D721Med (cell line): ENCODE data around the gene ZDHHC14.
A peak's percentile ranks its signal among the peaks of the same experiment; 100 is the strongest.
"Not testable (repeated sequence)": the region's sequence is repeated elsewhere in the genome, so short reads cannot be mapped to it uniquely, and the experiment has no call there.

Experiments
- DNase-seq: peaks from one replicate; pipeline ENCODE4 v3.0.0; 2011; ENCODE audit warnings: low spot score; ENCODE audit not compliant: insufficient read length
- FAIRE-seq: peaks from 2 replicates; lab custom pipeline; 2011; peaks lifted over from hg19 to GRCh38; lab: Jason Lieb, UNC
- CTCF ChIP-seq: IDR thresholded peaks from 2 replicates; pipeline ENCODE4 v1.5.1; 2012; ENCODE audit warnings: mild to moderate bottlenecking, control low read depth; ENCODE audit not compliant: insufficient read depth; ENCODE audit errors: missing control alignments

Gene ZDHHC14

DNA sequence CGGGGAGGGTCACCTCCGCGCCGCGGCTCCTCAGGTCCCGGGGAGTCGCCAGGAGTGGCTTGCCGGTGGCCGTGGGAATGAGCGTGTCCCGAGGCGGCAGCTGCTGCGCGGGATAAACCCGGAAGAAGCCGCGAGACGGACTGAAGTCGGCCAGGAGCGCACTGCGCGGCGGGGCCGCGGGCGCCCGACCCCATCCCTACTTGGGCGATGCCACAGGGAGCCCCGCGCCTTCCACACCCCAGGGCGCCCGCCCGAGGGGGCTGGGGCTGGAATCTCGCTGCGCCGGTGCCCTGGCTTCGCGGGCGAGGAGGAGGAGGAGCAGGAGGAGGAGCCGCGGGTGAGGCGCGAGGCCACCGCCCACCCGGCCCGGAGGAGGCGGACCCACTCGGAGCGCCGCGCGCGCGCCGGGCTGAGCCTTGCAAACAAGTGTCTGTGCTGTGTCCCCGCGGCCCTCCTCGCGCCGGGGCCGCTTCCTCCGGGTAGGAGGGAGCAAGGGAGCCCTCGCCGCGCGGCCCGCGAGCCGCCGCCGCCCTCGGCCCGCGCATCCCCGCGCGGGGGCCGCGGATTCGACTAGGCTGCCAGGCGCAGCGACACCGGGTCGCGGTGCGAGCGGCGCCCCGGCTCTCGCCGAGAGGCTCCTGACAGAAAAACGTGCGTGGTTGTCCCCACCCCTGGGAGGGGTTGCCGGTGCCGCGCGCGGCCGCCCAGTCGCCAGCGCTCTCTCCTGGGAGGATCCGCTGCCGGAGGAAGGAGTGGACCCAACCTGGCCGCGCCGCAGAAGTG lies at the start of gene ZDHHC14:
ZDHHC14 (plus strand) TSS at position 412 of the 783 bp plus-strand sequence.
- FAIRE-seq (no peak), DNase-seq (peak; percentile 32)
- no peak for TF ChIP-seq CTCF

- DNase-seq (no peak), FAIRE-seq (no peak)
- TF ChIP-seq CTCF: no peak
These were observed 48.2 kb upstream of the ZDHHC14 start for GRCh38 chr6:157332813-157333212.

- DNase-seq (no peak), FAIRE-seq (no peak)
- TF ChIP-seq CTCF: no peak
These were observed 47.5 kb upstream of the ZDHHC14 start for GRCh38 chr6:157333537-157333936.

- no peak for TF ChIP-seq CTCF
- no peak for DNase-seq
- FAIRE-seq: no peak
These were observed 47.0 kb upstream of the ZDHHC14 start for GRCh38 chr6:157333956-157334355.

DNA sequence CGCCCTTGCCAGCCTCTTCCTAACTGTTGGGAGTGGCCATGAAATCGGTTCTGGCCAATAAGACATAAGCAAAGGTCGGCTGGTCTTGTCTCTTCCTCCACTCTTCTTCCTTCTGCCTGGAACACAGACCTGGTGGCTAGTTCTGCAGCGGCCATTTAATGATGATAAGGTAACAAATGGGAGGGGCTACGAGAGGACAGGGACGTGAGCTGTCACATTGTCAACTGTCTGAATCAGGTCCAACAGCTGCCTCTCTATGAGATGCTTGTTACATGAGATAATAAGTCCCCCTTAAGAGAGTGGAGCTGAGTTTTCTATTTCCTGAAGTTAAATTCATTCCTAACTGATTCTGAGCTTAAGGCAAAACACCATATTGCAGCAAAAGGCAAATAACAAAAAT lies 45.2 kb upstream of the ZDHHC14 start:
- FAIRE-seq: no peak
- DNase-seq: no peak

GRCh38 chr6:157337276-157337675 lies 43.7 kb upstream of the ZDHHC14 start:
- FAIRE-seq, DNase-seq: not testable (repeated sequence)

More for the DNA sequence above, 45.2 kb upstream of the ZDHHC14 start:
- TF ChIP-seq CTCF: no peak

DNA sequence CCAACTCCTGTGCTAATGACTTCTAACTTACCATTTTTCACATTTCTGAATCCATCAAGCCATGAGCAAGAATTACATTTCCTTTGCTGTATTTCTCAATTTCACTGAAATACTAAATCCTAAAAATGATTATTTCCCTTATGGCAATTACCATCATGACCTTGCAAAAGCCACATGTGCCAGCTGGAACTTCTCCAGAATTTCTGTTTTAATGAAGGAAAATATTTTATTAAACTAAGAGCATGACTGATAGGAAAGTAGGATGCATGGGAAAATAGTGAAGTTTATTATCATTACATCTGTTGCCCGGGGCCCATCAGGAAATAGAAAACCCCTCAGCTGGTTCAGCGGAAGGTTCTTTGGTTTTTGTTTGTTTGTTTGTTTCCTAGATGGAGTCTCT lies 43.2 kb upstream of the ZDHHC14 start:
- no peak for TF ChIP-seq CTCF
- DNase-seq (no peak), FAIRE-seq (no peak)

DNA sequence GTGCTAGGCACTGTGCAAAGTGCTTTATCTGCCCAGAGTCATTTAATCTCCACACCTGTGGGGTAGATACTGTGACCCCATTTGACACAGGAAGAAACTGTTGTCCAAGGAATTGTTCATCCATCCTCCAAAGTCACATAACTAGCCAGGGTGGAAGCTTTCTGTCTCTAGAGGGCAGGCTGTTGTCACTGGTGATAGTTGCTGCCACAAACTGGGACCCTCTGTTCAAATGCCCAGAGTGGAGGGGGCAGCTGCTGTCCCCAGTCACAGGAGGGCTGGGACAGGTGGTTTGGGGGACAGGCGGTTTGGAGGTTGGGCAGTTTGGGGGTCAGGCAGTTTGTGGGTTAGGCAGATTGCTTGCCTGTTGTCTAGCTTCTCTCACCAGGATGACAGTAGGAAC lies 41.6 kb upstream of the ZDHHC14 start:
- TF ChIP-seq CTCF: peak; percentile 13
- FAIRE-seq (no peak), DNase-seq (no peak)
